AG09319 (cell line): Measurements from ENCODE around the gene FXYD4.
A peak's percentile ranks its signal among the peaks of the same experiment; 100 is the strongest.

Experiments
- DNase-seq: peaks from one replicate; pipeline ENCODE4 v3.0.0-alpha.2; 2010; ENCODE audit warnings: low read depth; ENCODE audit errors: extremely low read depth
- CTCF ChIP-seq: IDR thresholded peaks from 2 replicates; pipeline ENCODE4 v1.5.1; 2011; ENCODE audit warnings: low read depth, mild to moderate bottlenecking, inconsistent platforms, low read length, moderate library complexity

FXYD4 gene

GRCh38 chr10:43408710-43409384 is 37.4 kb downstream of the FXYD4 start, which contains the start of gene HNRNPF:
Gene HNRNPF, minus strand, starts transcription at chr10:43409186. Its CDS starts 21,302 bp downstream, at chr10:43387884.
- DNase-seq, result peak; percentile 90

GRCh38 chr10:43409385-43410109 is 38.1 kb downstream of the FXYD4 start:
- no peak for TF ChIP-seq CTCF
- no peak for DNase-seq

More at GRCh38 chr10:43408710-43409384, 37.4 kb downstream of the FXYD4 start, which contains the start of gene HNRNPF:
- no peak for TF ChIP-seq CTCF

- TF ChIP-seq CTCF, result no peak
- no peak for DNase-seq
Observed at GRCh38 chr10:43410345-43410744, 38.9 kb downstream of the FXYD4 start.

GRCh38 chr10:43411536-43411935 is 40.1 kb downstream of the FXYD4 start:
- no peak for TF ChIP-seq CTCF
- no peak for DNase-seq

DNA sequence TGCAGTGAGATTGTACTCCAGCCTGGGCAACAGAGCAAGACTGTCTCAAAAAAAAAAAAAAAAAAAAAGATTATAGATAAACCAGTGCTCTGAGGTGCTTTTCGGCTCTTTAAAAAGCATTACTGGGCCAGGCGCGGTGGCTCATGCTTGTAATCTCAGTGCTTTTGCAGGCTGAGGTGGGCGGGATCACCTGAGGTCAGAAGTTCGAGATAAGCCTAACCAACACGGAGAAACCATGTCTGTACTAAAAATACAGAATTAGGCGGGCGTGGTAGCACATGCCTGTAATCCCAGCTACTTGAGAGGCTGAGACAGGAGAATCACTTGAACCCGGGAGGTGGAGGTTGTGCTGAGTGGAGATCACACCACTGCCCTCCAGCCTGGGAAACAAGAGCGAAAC is 44.1 kb downstream of the FXYD4 start:
- no peak for DNase-seq
- no peak for TF ChIP-seq CTCF

- DNase-seq, result no peak
Observed at GRCh38 chr10:43417950-43418768, 46.7 kb downstream of the FXYD4 start.

More at GRCh38 chr10:43417950-43418768, 46.7 kb downstream of the FXYD4 start:
- no peak for TF ChIP-seq CTCF
